HG03432 (cell line): ENCODE measurements around the gene FAM227B.

Source experiments
- ATAC-seq: cut with Tn5 transposase; IDR thresholded peaks from one replicate; pipeline ENCODE4 v1.9.1; 2021; ENCODE audit warnings: mild to moderate bottlenecking, moderate library complexity; ENCODE audit not compliant: unreplicated experiment

The FAM227B gene

DNA sequence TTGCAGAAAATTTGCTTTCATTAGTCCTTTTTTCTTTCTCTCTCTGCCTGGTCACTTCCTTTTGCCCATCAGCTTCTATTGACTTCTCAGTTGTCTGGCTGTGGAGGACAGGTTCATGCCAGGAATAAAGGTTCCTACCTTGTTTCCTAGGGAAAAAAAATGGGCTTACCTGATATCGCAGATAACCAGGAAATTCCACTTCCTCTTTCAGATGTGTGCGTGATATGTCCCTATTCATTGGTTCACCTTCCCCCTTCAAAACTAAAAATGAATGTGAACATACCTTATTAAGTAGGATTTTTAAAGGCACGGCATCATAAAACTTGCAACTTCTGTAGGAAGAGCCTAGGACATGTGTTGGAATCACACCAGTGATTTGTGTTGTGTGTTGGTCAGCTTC is 317.6 kb downstream of the FAM227B start:
- no peak for ATAC-seq

DNA sequence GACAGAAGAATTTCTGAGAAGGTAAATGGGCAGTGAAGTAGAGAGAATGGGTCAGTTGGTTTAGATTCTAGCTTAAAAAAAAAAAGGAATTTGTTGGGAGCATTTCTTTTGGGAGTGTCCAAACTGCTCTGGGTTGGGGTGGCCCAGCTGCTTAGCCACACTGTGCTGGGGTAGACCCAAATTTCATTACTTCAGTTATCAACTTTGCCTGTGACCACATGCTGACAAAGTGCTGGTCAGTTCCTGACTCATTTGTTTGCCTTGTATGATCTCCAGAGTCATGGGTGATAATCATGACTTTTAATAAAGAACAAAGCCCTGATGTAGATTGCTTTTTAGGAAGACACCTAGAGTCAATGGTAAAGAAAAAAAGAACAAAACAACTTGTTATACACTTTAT is 319.1 kb downstream of the FAM227B start:
- no peak for ATAC-seq

- no peak for ATAC-seq
Measured at GRCh38 chr15:49300856-49301255, 319.8 kb downstream of the FAM227B start.

DNA sequence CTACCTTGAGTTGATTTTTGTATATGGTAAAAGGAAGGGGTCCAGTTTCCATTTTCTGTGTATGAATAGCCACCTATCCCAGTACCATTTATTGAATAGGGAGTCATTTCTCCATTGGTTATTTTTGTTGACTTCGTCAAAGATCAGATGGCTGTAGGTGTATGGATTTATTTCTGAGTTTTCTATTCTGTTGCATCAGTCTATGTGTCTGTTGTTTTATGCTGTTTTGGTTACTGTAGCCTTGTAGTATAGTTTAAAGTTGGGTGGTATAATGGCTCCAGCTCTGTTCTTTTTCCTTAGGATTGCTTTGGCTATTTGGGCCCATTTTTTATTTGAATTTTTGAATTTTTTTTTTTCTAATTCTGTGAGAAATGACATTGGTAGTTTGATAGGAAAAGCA is 323.0 kb downstream of the FAM227B start:
- ATAC-seq = no peak

DNA sequence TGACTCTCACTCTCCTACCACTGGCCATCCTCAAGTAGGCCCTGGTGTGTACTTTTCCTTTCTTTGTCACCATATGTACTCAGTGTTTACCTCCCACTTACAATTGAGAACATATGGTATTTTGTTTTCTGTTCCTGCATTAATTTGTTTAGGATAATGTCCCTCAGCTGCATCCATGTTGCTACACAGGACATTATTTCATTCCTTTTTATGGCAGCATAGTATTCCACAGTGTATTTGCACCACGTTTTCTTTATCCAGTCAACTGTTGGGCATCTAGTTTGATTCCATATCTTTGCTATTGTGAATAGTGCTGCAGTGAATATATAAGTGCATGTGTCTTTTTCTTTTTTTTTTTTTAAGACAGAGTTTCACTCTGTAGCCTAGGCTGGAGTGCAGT is 324.4 kb downstream of the FAM227B start:
- no peak for ATAC-seq

DNA sequence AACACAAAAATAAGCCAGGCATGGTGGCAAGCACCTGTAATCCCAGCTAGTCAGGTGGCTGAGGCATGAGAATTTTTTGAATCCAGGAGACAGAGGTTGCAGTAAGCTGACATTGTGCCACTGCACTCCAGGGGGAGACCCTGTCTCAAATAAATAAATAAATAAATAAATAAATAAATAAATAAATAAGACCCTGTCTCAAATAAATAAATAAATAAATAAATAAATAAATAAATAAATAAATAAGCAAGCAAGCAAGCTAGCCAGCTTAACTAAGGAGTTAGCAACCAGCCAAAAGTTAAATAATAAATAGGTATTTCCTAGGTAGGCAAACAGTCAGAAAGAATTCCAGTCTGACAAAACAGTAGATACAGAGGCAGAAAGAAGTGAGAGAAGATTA is 326.7 kb downstream of the FAM227B start:
- no peak for ATAC-seq

- ATAC-seq = no peak
Measured at GRCh38 chr15:49290191-49290590, 330.4 kb downstream of the FAM227B start.

DNA sequence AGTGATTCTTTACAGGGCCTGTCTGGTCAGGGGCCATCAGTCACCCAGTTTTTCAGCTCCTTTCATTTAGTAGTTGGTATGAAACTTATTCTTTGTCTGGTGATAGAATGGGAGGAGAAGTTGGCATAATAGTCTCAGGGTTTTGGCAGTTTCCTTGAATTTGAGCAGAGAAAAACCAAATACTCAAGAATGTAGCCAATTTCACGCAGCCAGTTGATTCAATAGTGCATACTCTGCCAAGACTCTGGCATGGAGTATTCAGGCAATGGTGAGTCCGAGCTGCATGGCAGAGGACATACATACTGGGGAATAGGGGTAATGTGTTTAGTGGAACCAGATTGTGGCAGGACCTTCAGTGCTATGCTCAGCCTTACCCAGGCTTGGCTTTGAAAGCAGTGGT is 332.2 kb downstream of the FAM227B start:
- ATAC-seq = no peak

- no peak for ATAC-seq
Measured at GRCh38 chr15:49287481-49287880, 333.1 kb downstream of the FAM227B start.

DNA sequence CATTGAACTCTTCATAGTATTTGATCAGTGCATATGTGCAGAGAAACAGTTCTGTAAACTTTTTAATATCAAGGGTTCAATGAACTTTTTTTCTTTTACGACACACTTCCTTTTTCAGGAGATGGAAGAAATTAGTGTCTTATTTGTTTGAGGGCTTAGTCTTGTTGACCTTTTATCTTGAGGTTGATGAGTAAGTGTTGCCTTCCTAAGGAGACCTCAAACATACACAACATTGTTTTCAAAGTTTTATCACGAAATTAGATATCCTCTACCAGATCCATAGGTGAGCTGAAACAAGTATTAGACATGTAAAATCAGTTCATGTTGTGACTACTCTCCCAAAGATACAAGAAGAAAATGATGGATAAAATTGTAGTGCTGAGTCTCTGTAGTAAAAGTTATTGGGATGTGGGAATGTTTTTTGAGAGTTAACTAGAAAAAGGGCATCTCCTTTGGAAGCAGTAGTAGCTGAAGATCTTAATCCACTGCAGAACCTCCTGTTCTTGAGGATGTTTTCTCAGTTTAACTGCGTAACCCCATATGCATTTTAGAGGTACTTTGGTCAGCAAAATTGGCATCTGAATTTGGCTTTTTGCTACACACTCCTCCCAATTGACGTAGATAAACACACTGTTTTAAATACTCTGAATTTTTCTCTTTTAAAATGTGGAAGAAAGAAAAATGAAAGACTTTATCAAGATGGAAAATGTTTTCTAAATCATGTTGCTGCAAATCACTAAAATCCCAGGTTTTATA is 333.8 kb downstream of the FAM227B start:
- no peak for ATAC-seq

GRCh38 chr15:49282366-49282765 is 338.3 kb downstream of the FAM227B start:
- ATAC-seq = no peak

DNA sequence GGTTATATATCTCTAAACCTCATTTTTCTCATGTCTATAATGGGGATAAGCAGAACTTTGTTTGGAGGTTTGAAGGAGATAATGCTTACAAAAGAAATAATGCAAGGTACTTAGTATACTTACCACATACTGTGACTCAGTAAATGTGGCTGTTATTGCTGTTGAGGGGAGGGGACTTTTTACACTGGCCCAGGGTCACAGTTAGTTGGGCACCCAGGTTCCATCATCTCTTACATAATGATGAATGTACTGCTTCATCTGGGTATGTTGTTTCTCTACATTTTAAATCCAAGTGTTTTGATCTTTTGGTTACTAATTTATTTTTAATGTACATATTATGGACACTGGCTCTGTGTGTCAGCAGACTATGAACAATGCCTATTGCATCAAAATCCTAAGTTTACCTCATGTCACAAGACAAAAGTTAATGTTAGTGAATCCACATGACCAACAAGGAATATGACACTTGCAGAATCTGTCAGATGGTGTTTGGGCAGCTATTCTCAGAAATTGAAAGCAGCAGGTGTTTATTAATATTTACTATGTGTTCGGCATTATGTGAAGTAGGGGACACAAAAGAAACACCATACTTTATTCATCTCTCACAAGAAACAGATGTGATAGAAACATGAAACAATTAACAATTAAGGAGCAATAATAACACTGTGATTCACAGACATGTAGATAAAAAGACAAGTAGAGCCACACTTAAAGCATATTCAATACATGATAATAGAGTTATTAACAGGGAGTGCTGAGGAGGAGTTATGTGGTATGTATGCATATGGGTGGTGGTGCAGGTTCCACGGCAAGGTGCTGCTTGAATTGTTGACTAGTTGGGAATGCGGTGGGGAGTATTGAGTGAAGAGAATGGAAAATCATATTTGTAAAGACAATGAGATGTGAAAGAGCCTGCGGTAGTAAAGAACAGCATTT is 340.8 kb downstream of the FAM227B start:
- ATAC-seq = no peak

DNA sequence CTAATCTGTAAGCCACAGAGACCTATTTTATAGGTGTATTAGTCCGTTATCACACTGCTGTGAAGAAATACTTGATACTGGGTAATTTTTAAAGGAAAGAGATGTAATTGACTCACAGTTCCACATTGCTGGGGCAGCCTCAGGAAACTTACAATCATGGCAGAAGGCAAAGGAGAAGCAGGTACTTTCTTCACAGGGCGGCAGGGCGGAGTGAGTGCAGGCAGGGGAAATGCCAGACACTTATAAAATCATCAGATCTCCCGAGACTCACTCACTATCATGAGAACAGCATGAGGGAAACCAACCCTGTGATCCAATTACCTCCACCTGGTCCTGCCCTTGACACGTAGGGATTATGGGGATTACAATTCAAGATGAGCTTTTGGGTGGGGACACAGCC is 341.9 kb downstream of the FAM227B start:
- no peak for ATAC-seq
